DOHH2 (cell line): Measurements from ENCODE around the gene NMT2.

Experiments
- CTCF ChIP-seq: fragments of 200-600 bp; sonication (generic); IDR thresholded peaks from one replicate; pipeline ENCODE4 v1.5.1; 2014; ENCODE audit warnings: antibody characterized with exemption, mild to moderate bottlenecking, low read depth, low read length; ENCODE audit not compliant: poor library complexity, severe bottlenecking
- EZH2phosphoT487 ChIP-seq: fragments of 200-600 bp; sonication (generic); IDR thresholded peaks from 2 replicates; pipeline ENCODE4 v1.6.1; 2017; ENCODE audit warnings: borderline replicate concordance, mild to moderate bottlenecking, antibody characterized with exemption, low read length, moderate library complexity, mixed read lengths

GRCh38 chr10:15121707-15122106 is 46.8 kb downstream of the NMT2 start:
- no peak for TF ChIP-seq CTCF
- no peak for TF ChIP-seq EZH2phosphoT487
